Ascending aorta (tissue), 2 donors: ENCODE data around the gene TTC21A. TPM values are rescaled to one million over a fixed set of nuclear protein-coding genes. Genes with fewer than 3 reads are reported as not detected.

Experiments used
- DNase-seq, 2 donors: peaks; one replicate each; pipeline ENCODE4 v3.0.0-alpha.2; 2019; ENCODE audit warnings: low spot score in 2 of 2
- H3K27ac ChIP-seq, 2 donors: fragments of 200-600 bp; sonication (generic); one replicate each; pipeline ENCODE4 v1.5.1; 2016 to 2017; ENCODE audit warnings: mild to moderate bottlenecking in 1 of 2
- H3K27me3 ChIP-seq: fragments of 200-600 bp; sonication (generic); one replicate; pipeline ENCODE4 v1.5.1; 2017
- H3K36me3 ChIP-seq, 2 donors: fragments of 200-600 bp; sonication (generic); one replicate each; pipeline ENCODE4 v1.5.1; 2016
- H3K4me1 ChIP-seq, 2 donors: fragments of 200-600 bp; sonication (generic); one replicate each; pipeline ENCODE4 v1.5.1; 2016 to 2017; ENCODE audit warnings: mild to moderate bottlenecking in 1 of 2
- H3K4me3 ChIP-seq, 2 donors: fragments of 200-600 bp; sonication (generic); one replicate each; pipeline ENCODE4 v1.5.1; 2016 to 2017; ENCODE audit warnings: mild to moderate bottlenecking in 1 of 2
- H3K9me3 ChIP-seq, 2 donors: fragments of 200-600 bp; sonication (generic); one replicate each; pipeline ENCODE4 v1.5.1; 2016
- intact Hi-C: fragments of 100-400 bp; cut with DNase I; formaldehyde crosslinking; loops from one replicate; pipeline ENCODE4 v1.15.1; 2023
- total RNA-seq: library from RNA; depleted of rRNA; stranded (reverse); fragments of >200 nt; gene quantifications from one replicate; pipeline ENCODE4 v1.1.0, GENCODE V29; 2016
- TF ChIP-seq, protein P1 (sequence below), 3 experiments: fragments of 200-600 bp in 2 of 3; fragments of 450-650 bp in 1 of 3; sonication (generic) in 2 of 3; IDR thresholded peaks; one replicate each; pipeline ENCODE4 v1.5.1; 2016 to 2019; ENCODE audit warnings: antibody characterized with exemption in 3 of 3, mild to moderate bottlenecking in 1 of 3, moderate library complexity in 1 of 3

TTC21A gene
- total RNA-seq, 1 donor from 2014 or later = 0.43 TPM

DNA sequence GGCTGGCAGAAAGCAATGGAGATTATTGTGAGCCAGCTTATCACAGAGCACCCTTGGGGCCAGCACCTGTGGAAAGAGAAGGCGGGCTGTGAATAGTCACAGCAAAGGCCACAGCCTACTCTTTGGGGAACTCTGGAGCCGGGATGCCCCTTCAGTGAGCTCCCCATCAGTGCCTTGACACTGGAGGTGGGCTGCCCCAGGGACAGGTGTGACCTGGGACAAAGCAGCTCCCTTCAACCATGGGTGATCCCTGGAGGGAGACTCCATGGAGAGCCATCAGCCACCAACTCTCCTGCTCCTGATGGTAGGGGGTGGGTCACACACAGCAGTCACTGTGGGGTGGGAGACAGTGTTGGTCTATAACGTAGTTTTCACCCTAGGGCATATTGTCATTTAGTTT, 5.8 kb downstream of the TTC21A start:
- Histone ChIP-seq H3K9me3 (no peaks in the 10 kb centered on the region), H3K4me3 (no peak overlapping the region), H3K27me3 (no peaks in the 10 kb centered on the region), H3K27ac (no peak overlapping the region), H3K36me3 (peaks cover 0 to 8% of the 10 kb centered on the region in 2 donors), H3K4me1 (no peaks in the 10 kb centered on the region)
- peak in 1 of 2 donors; percentile 15 for DNase-seq
- intact Hi-C loops = no loop called here
- TF ChIP-seq, protein P1, sequence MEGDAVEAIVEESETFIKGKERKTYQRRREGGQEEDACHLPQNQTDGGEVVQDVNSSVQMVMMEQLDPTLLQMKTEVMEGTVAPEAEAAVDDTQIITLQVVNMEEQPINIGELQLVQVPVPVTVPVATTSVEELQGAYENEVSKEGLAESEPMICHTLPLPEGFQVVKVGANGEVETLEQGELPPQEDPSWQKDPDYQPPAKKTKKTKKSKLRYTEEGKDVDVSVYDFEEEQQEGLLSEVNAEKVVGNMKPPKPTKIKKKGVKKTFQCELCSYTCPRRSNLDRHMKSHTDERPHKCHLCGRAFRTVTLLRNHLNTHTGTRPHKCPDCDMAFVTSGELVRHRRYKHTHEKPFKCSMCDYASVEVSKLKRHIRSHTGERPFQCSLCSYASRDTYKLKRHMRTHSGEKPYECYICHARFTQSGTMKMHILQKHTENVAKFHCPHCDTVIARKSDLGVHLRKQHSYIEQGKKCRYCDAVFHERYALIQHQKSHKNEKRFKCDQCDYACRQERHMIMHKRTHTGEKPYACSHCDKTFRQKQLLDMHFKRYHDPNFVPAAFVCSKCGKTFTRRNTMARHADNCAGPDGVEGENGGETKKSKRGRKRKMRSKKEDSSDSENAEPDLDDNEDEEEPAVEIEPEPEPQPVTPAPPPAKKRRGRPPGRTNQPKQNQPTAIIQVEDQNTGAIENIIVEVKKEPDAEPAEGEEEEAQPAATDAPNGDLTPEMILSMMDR (IDR thresholded peaks at IDR 0.05) = no peak

DNA sequence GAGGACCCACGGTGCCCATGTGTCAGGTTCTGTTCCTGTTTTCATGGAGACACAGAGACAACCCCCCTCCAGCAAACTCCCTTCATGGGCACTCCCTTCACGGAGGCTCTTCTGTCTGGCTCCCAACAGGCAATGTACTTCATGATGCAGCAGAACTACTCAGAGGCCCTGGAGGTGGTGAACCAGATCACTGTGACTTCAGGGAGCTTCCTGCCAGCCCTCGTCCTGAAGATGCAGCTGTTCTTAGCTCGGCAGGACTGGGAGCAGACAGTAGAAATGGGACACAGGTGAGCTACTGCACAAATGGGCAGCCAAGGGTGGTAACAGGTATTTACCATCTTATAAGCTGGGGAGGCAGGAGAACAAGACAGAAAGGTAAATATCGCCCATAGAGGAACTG, 7.0 kb downstream of the TTC21A start:
- peak in 1 of 2 donors; percentile 25 for DNase-seq
- Histone ChIP-seq H3K27ac (no peak overlapping the region), H3K4me3 (no peak overlapping the region), H3K9me3 (no peaks in the 10 kb centered on the region), H3K36me3 (peaks cover 4 to 17% of the 10 kb centered on the region in 2 donors), H3K27me3 (no peaks in the 10 kb centered on the region), H3K4me1 (no peaks in the 10 kb centered on the region)
- TF ChIP-seq, protein P1 (IDR thresholded peaks at IDR 0.05) = no peak
- intact Hi-C loops = no loop called here

DNA sequence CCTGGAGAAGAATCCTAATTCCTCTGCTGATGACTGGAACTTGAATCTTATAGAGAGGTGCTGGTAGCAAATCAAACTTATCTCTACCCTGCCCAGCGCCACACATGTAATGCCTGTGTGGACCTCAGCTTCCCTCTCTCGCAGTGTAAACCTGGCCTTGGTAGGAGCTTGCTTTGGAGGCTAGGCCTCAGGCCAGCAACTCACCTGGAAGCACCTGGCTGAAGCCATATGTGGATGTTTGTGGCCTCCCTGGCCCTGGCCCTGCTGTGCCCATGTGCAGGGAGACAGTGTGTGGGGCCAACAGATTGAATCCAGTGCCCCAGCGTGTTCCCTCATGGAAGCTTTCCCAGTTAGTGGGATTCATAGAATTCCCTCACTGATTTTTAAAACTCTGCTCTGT, 8.4 kb downstream of the TTC21A start:
- no peak for DNase-seq
- no peak overlapping the region for H3K27ac ChIP-seq
- no peaks in the 10 kb centered on the region for H3K9me3 ChIP-seq
- H3K36me3 ChIP-seq = peaks cover 4 to 23% of the 10 kb centered on the region in 2 donors
- H3K4me3 ChIP-seq = no peak overlapping the region
- no peaks in the 10 kb centered on the region for H3K4me1 ChIP-seq
- intact Hi-C loops = no loop called here
- no peaks in the 10 kb centered on the region for H3K27me3 ChIP-seq
- TF ChIP-seq, protein P1 (IDR thresholded peaks at IDR 0.05) = no peak

DNA sequence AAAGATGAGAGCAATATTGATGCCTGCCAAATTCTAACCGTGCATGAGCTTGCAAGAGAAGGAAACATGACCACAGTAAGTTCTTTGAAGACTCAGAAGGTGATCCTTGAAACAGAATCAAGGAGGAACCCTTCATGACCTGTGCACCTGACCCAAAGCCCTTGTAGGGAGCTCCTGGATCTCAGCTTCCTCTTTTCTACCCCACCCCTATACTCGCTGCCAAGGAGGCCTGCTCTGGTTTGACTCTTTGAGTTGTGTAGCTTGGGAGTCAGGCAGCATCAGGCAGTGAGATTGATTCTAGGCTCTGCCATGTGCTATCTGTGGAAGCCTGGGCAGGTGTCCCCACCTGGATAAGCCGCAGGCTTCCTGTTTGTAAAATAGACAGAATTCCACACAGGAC, 10.6 kb downstream of the TTC21A start:
- Histone ChIP-seq H3K4me3 (no peak overlapping the region), H3K36me3 (peaks cover 4 to 23% of the 10 kb centered on the region in 2 donors), H3K4me1 (no peaks in the 10 kb centered on the region), H3K27ac (no peak overlapping the region), H3K27me3 (no peaks in the 10 kb centered on the region), H3K9me3 (no peaks in the 10 kb centered on the region)
- intact Hi-C loops = no loop called here
- no peak for DNase-seq
- TF ChIP-seq, protein P1 (IDR thresholded peaks at IDR 0.05) = no peak

DNA sequence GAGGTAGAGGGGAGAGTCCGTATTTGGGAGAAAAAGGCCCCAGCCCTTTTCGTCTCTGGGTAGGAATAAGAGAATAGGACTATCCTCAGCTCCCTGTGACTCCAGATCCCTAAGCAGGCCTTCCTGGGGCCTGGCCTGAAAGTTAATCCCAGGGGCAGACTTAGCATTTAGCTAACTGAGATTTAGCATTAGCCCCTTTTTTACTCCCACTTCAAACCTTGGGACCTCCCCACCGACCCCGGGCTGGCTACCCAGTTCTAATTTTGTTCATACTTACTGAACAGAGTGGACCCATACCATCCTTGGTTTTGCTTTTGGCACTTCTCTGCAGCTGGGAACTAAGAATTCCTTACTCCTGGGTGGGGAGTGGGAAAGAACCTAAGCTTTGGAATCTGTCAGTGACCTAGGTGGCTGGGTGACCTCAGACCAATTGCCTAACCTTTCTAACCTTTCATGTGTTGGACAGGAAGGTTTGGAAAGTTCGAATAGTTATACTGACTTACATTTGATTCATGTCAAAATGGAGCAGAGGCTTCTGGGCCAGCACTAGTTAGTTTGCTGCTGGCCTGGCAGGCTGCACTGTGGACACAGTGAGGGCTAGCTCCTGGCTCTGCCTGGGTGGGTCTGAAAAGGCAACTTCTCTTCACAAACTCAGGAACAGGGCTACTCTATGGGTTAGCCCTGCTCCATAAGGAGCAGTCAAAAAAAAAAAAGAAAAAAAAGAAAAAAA, 11.6 kb downstream of the TTC21A start:
- Histone ChIP-seq H3K4me1 (no peaks in the 10 kb centered on the region), H3K27me3 (no peaks in the 10 kb centered on the region), H3K4me3 (no peak overlapping the region), H3K9me3 (no peaks in the 10 kb centered on the region), H3K27ac (no peak overlapping the region), H3K36me3 (peaks cover 4 to 23% of the 10 kb centered on the region in 2 donors)
- intact Hi-C loops = no loop called here
- TF ChIP-seq, protein P1 (IDR thresholded peaks at IDR 0.05) = no peak
- DNase-seq = no peak
